ENCODE data around the gene DGLUCY.

GRCh38 chr14:91089958-91090535 is 23.8 kb upstream of the DGLUCY start:
- no peak for TF ChIP-seq POLR2A (IDR thresholded peaks at IDR 0.05; ENCODE audit: low read depth, low read length)
- no peak for TF ChIP-seq POLR2AphosphoS5 (IDR thresholded peaks at IDR 0.05; ENCODE audit: low read depth, low read length)
- no peak for TF ChIP-seq SPI1 (IDR thresholded peaks at IDR 0.05; ENCODE audit: low read depth, low read length)
- TF ChIP-seq TAF1 (IDR thresholded peaks at IDR 0.05; ENCODE audit: low read depth, low read length), result no peak

Data from GM12891 (cell line).